HCT116 (cell line): ENCODE results near the gene TRIM49D1. TPM values are rescaled to one million over a fixed set of nuclear protein-coding genes. Genes with fewer than 3 reads are reported as not detected.
"Not testable (repeated sequence)": the region's sequence is repeated elsewhere in the genome, so short reads cannot be mapped to it uniquely, and the experiment has no call there.

Source experiments
- ATAC-seq: fragments of 200-7000 bp; cut with Tn5 transposase; 2 replicates; pipeline ENCODE4 v1.9.1; 2020; ENCODE audit warnings: mild to moderate bottlenecking, moderate library complexity
- BruUV-seq: library from RNA; stranded (reverse); fragments of 400-500 nt; replicated peaks from 2 replicates; lab custom pipeline; 2021; lab: Mats Ljungman, UMichigan
- CTCF ChIA-PET: fragments of 300-600 bp; sonication (Branson Sonifier 250); formaldehyde crosslinking; loops from one replicate; lab custom pipeline; 2021; ENCODE audit warnings: antibody characterized with exemption; lab: Charles Lee
- POLR2A ChIA-PET: fragments of 300-600, 350-600 bp; sonication (Branson Sonifier 250); formaldehyde crosslinking; loops from one replicate; lab custom pipeline; 2021; ENCODE audit warnings: antibody characterized with exemption; lab: Charles Lee
- RAD21 ChIA-PET, 2 experiments: fragments of 300-600 bp; sonication (Branson Sonifier 250); formaldehyde crosslinking; loops; one replicate each; lab custom pipeline; 2023; ENCODE audit warnings: low total read pairs in 2 of 2; ENCODE audit not compliant: uncharacterized antibody in 2 of 2, unreplicated experiment in 2 of 2, low non-redundant PET in 1 of 2; lab: Charles Lee
- DNase-seq: peaks from one replicate; pipeline ENCODE4 v3.0.0-alpha.2; 2010; ENCODE audit warnings: low read depth, low spot score
- H2AFZ ChIP-seq: fragments of 200-600 bp; shearing (Covaris generic), sonication (generic); 2 replicates; pipeline ENCODE4 v1.6.1; 2017; ENCODE audit warnings: low read depth, mixed run types, mixed read lengths, antibody characterized with exemption, low read length; ENCODE audit not compliant: poor library complexity, severe bottlenecking
- H3K27ac ChIP-seq: 2 replicates; pipeline ENCODE4 v1.5.1; 2012; ENCODE audit warnings: low read depth, low read length
- H3K27me3 ChIP-seq: fragments of 200-600 bp; sonication (generic); 2 replicates; pipeline ENCODE4 v1.6.1; 2016; ENCODE audit warnings: mixed run types, low read length, mixed read lengths; ENCODE audit not compliant: insufficient read depth
- H3K36me3 ChIP-seq, 2 experiments: fragments of 200-500 bp in 1 of 2; fragments of 200-600 bp in 1 of 2; sonication (Bioruptor generic) in 1 of 2; sonication (generic) in 1 of 2; 2 replicates each; pipeline versions ENCODE4 v1.5.1 to v1.6.1; 2014 to 2016; ENCODE audit warnings: low read length in 2 of 2, inconsistent platforms in 1 of 2, mixed read lengths in 1 of 2, mixed run types in 1 of 2; ENCODE audit not compliant: insufficient read depth in 2 of 2, control insufficient read depth in 1 of 2
- H3K4me1 ChIP-seq, 2 experiments: fragments of 200-600 bp in 1 of 2; sonication (generic) in 1 of 2; 2 replicates each; pipeline versions ENCODE4 v1.5.1 to v1.6.1; 2012 to 2017; ENCODE audit warnings: low read length in 2 of 2, inconsistent platforms in 1 of 2, mild to moderate bottlenecking in 1 of 2, mixed read lengths in 1 of 2, mixed run types in 1 of 2, moderate library complexity in 1 of 2; ENCODE audit not compliant: insufficient read depth in 2 of 2, control insufficient read depth in 1 of 2
- H3K4me2 ChIP-seq: fragments of 200-600 bp; sonication (generic); 2 replicates; pipeline ENCODE4 v1.6.1; 2017; ENCODE audit warnings: mixed run types, low read length, mixed read lengths
- H3K4me3 ChIP-seq, 2 experiments: fragments of 200-600 bp in 1 of 2; sonication (generic) in 1 of 2; replicated peaks in 1 of 2; 2 replicates each; pipeline ENCODE4 v1.5.1; 2011 to 2016; ENCODE audit warnings: low read length in 2 of 2, control low read depth in 1 of 2, low read depth in 1 of 2, mild to moderate bottlenecking in 1 of 2, mixed read lengths in 1 of 2, mixed run types in 1 of 2
- H3K79me2 ChIP-seq: fragments of 200-600 bp; sonication (generic); 2 replicates; pipeline ENCODE4 v1.6.1; 2017; ENCODE audit warnings: mild to moderate bottlenecking, mixed run types, low read length, moderate library complexity, mixed read lengths; ENCODE audit not compliant: insufficient read depth
- H3K9ac ChIP-seq: fragments of 200-600 bp; sonication (generic); 2 replicates; pipeline ENCODE4 v1.6.1; 2016; ENCODE audit warnings: low read length, mixed read lengths
- H3K9me2 ChIP-seq: fragments of 200-600 bp; sonication (generic), shearing (Covaris generic); 2 replicates; pipeline ENCODE4 v1.6.1; 2017; ENCODE audit warnings: mixed run types, mild to moderate bottlenecking, moderate library complexity; ENCODE audit not compliant: insufficient read depth
- H3K9me3 ChIP-seq, 2 experiments: fragments of 200-500 bp in 1 of 2; fragments of 200-600 bp in 1 of 2; sonication (Bioruptor generic) in 1 of 2; sonication (generic) in 1 of 2; 2 replicates each; pipeline ENCODE4 v1.6.1; 2014 to 2017; ENCODE audit warnings: low read length in 2 of 2, mixed read lengths in 2 of 2, inconsistent platforms in 1 of 2, low read depth in 1 of 2, mild to moderate bottlenecking in 1 of 2, mixed run types in 1 of 2, moderate library complexity in 1 of 2; ENCODE audit not compliant: control insufficient read depth in 1 of 2, insufficient read depth in 1 of 2
- H4K20me1 ChIP-seq: fragments of 200-600 bp; sonication (generic), shearing (Covaris generic); 2 replicates; pipeline ENCODE4 v1.6.1; 2017; ENCODE audit warnings: mixed run types, mild to moderate bottlenecking, moderate library complexity; ENCODE audit not compliant: insufficient read depth
- intact Hi-C: fragments of 100-400 bp; cut with micrococcal nuclease; formaldehyde crosslinking; loops from 2 replicates; pipeline ENCODE4 v1.10.0; 2022
- total RNA-seq: library from RNA; stranded (reverse); gene quantifications from one replicate; pipeline ENCODE4 v1.2.1, GENCODE V29; 2021; ENCODE audit not compliant: unreplicated experiment

TRIM49D1 gene
- total RNA-seq, 1 experiment from 2014 or later: not detected

- H3K27ac ChIP-seq, H3K9me2 ChIP-seq, H3K36me3 ChIP-seq, CTCF ChIA-PET, intact Hi-C loops, H3K27me3 ChIP-seq, H3K4me3 ChIP-seq, H3K4me2 ChIP-seq, ATAC-seq, BruUV-seq, H2AFZ ChIP-seq, H3K9me3 ChIP-seq, POLR2A ChIA-PET, H3K9ac ChIP-seq, H3K79me2 ChIP-seq, DNase-seq, RAD21 ChIA-PET, H3K4me1 ChIP-seq, H4K20me1 ChIP-seq: not testable (repeated sequence)
These were observed 28.8 kb downstream of the TRIM49D1 start for GRCh38 chr11:89893245-89893644.

GRCh38 chr11:89877511-89877910 lies 44.5 kb downstream of the TRIM49D1 start:
- H3K4me2 ChIP-seq, H3K27ac ChIP-seq, H3K4me1 ChIP-seq, POLR2A ChIA-PET, H3K9me3 ChIP-seq, BruUV-seq, intact Hi-C loops, H2AFZ ChIP-seq, H3K27me3 ChIP-seq, ATAC-seq, CTCF ChIA-PET, H3K36me3 ChIP-seq, H3K79me2 ChIP-seq, H4K20me1 ChIP-seq, H3K9me2 ChIP-seq, H3K9ac ChIP-seq, RAD21 ChIA-PET, DNase-seq, H3K4me3 ChIP-seq: not testable (repeated sequence)

GRCh38 chr11:89872588-89872987 lies 49.5 kb downstream of the TRIM49D1 start:
- RAD21 ChIA-PET, H3K79me2 ChIP-seq, H4K20me1 ChIP-seq, ATAC-seq, H3K4me2 ChIP-seq, DNase-seq, H3K9me3 ChIP-seq, H3K9me2 ChIP-seq, H3K27me3 ChIP-seq, H3K27ac ChIP-seq, intact Hi-C loops, BruUV-seq, H3K4me3 ChIP-seq, H3K4me1 ChIP-seq, H3K9ac ChIP-seq, POLR2A ChIA-PET, H2AFZ ChIP-seq, CTCF ChIA-PET, H3K36me3 ChIP-seq: not testable (repeated sequence)

GRCh38 chr11:89865223-89865622 lies 56.8 kb downstream of the TRIM49D1 start:
- H3K79me2 ChIP-seq, RAD21 ChIA-PET, H3K27ac ChIP-seq, H4K20me1 ChIP-seq, intact Hi-C loops, H3K4me1 ChIP-seq, H3K9me3 ChIP-seq, POLR2A ChIA-PET, DNase-seq, BruUV-seq, H3K4me3 ChIP-seq, H3K9ac ChIP-seq, CTCF ChIA-PET, H3K36me3 ChIP-seq, H3K4me2 ChIP-seq, ATAC-seq, H2AFZ ChIP-seq, H3K9me2 ChIP-seq, H3K27me3 ChIP-seq: not testable (repeated sequence)
